Vagina (tissue), 2 donors: ENCODE results near the gene CENPS.

Experiments used
- CTCF ChIP-seq, 3 experiments: fragments of 450-650 bp in 2 of 3; fragments of 200-600 bp in 1 of 3; sonication (generic) in 1 of 3; IDR thresholded peaks; one replicate each; pipeline ENCODE4 v1.5.1; 2017 to 2019; ENCODE audit warnings: antibody characterized with exemption in 3 of 3, mild to moderate bottlenecking in 2 of 3, moderate library complexity in 2 of 3
- POLR2A ChIP-seq, 2 donors: fragments of 450-650 bp; IDR thresholded peaks; one replicate each; pipeline ENCODE4 v1.6.1; 2017; ENCODE audit warnings: antibody characterized with exemption in 2 of 2, mild to moderate bottlenecking in 2 of 2, moderate library complexity in 2 of 2

GRCh38 chr1:10424651-10425050 lies 5.6 kb upstream of the CENPS start:
- TF ChIP-seq CTCF (IDR thresholded peaks at IDR 0.05) (no peak), POLR2A (IDR thresholded peaks at IDR 0.05) (no peak)
